GM23248 (cell line): ENCODE measurements around the gene PLEKHJ1. TPM values are rescaled to one million over a fixed set of nuclear protein-coding genes. Genes with fewer than 3 reads are reported as not detected.

ENCODE experiments used
- DNase-seq: peaks from one replicate; pipeline ENCODE4 v3.0.0-alpha.2; 2015
- H2AFZ ChIP-seq: fragments of 200-600 bp; sonication (generic); 2 replicates; pipeline ENCODE4 v1.6.1; 2016; ENCODE audit warnings: antibody characterized with exemption
- H3F3A ChIP-seq: fragments of 200-600 bp; sonication (generic); 2 replicates; pipeline ENCODE4 v1.6.1; 2016; ENCODE audit warnings: mild to moderate bottlenecking, antibody characterized with exemption, mixed run types; ENCODE audit not compliant: insufficient read depth
- H3K27ac ChIP-seq: fragments of 200-600 bp; sonication (generic); 2 replicates; pipeline ENCODE4 v1.5.1; 2016; ENCODE audit warnings: mild to moderate bottlenecking
- H3K27me3 ChIP-seq: fragments of 200-600 bp; sonication (generic); replicated peaks from 2 replicates; pipeline ENCODE4 v1.6.1; 2016; ENCODE audit warnings: mild to moderate bottlenecking; ENCODE audit not compliant: insufficient read depth
- H3K36me3 ChIP-seq: fragments of 200-600 bp; sonication (generic); 2 replicates; pipeline ENCODE4 v1.6.1; 2016; ENCODE audit warnings: low read depth, mild to moderate bottlenecking
- H3K4me1 ChIP-seq: fragments of 200-600 bp; sonication (generic); 2 replicates; pipeline ENCODE4 v1.6.1; 2016; ENCODE audit warnings: mild to moderate bottlenecking; ENCODE audit not compliant: insufficient read depth
- H3K4me2 ChIP-seq: fragments of 200-600 bp; sonication (generic); one replicate; pipeline ENCODE4 v1.6.1; 2016; ENCODE audit warnings: mild to moderate bottlenecking; ENCODE audit not compliant: unreplicated experiment
- H3K4me3 ChIP-seq: fragments of 200-600 bp; sonication (generic); 2 replicates; pipeline ENCODE4 v1.5.1; 2016; ENCODE audit warnings: mild to moderate bottlenecking
- H3K79me2 ChIP-seq: fragments of 200-600 bp; sonication (generic); 2 replicates; pipeline ENCODE4 v1.6.1; 2016; ENCODE audit warnings: mild to moderate bottlenecking; ENCODE audit not compliant: insufficient read depth
- H3K9ac ChIP-seq: fragments of 200-600 bp; sonication (generic); 2 replicates; pipeline ENCODE4 v1.6.1; 2016; ENCODE audit warnings: mild to moderate bottlenecking
- H3K9me2 ChIP-seq: fragments of 200-600 bp; sonication (generic); 2 replicates; pipeline ENCODE4 v1.6.1; 2016; ENCODE audit warnings: mixed run types, mild to moderate bottlenecking, moderate library complexity; ENCODE audit not compliant: insufficient read depth
- H3K9me3 ChIP-seq: fragments of 200-600 bp; sonication (generic); one replicate; pipeline ENCODE4 v1.6.1; 2017; ENCODE audit warnings: low read depth
- H4K20me1 ChIP-seq: fragments of 200-600 bp; sonication (generic); 2 replicates; pipeline ENCODE4 v1.6.0; 2016; ENCODE audit not compliant: insufficient read depth
- EZH2 ChIP-seq: fragments of 200-600 bp; sonication (generic); IDR thresholded peaks from 2 replicates; pipeline ENCODE4 v1.6.1; 2018; ENCODE audit warnings: antibody characterized with exemption, mild to moderate bottlenecking; ENCODE audit not compliant: insufficient read depth, poor library complexity, severe bottlenecking
- EZH2phosphoT487 ChIP-seq: fragments of 200-600 bp; sonication (generic); IDR thresholded peaks from 2 replicates; pipeline ENCODE4 v1.6.1; 2018; ENCODE audit warnings: antibody characterized with exemption, moderate library complexity, mild to moderate bottlenecking, low read depth; ENCODE audit not compliant: insufficient read depth
- WGBS, 2 experiments: methylation state at CpG; one replicate each; pipeline ENCODE4 v1.1.6; 2015 to 2017; ENCODE audit warnings: low lambda C conversion rate in 2 of 2, low coverage in 1 of 2; ENCODE audit errors: missing lambda C conversion rate in 2 of 2; 5-methylcytosine and 5-hydroxymethylcytosine counted together
- in situ Hi-C: fragments of 300-500 bp; cut with MboI; formaldehyde crosslinking; loops from 2 replicates; pipeline ENCODE4 v1.15.0; 2020
- polyA plus RNA-seq: library from polyadenylated mRNA; unstranded; fragments of >200 nt; fragmentation: Nextera tagmentation; extraction: Ambion mirVana; gene quantifications from 2 replicates; pipeline ENCODE4 v1.2.1, GENCODE V29; 2016
- total RNA-seq: library from RNA; depleted of rRNA; stranded (reverse); fragments of >200 nt; shearing (Covaris generic); gene quantifications from 2 replicates; pipeline ENCODE4 v1.2.3, GENCODE V29; 2014

The PLEKHJ1 gene
- total and polyA plus RNA-seq, 2 experiments from 2014 or later: 62.3 to 68.3 TPM

DNA sequence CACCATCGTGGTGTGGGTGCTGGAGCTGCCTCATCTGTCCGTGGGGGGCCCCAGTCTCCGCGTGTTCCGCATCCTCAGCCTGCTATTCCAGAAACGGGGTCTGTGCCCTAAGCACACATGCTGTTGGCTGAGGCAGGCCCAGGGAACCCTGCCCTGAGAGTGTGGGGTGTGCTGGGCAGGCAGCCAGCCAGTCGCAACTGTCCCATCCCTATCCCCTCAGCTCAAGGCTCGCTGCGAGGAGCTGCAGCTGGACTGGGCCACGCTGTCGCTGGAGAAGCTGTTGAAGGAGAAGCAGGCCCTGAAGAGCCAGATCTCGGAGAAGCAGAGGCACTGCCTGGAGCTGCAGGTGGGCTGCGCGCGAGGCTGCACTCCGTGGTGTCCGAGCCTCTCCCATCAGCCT is 21.9 kb downstream of the PLEKHJ1 start:
- no peaks in the 10 kb centered on the region for H3K27me3 ChIP-seq
- no peak overlapping the region for H2AFZ ChIP-seq
- H4K20me1 ChIP-seq: no peaks in the 10 kb centered on the region
- no peak for DNase-seq
- H3K27ac ChIP-seq: no peak overlapping the region
- in situ Hi-C loops: no loop called here
- H3K36me3 ChIP-seq: no peaks in the 10 kb centered on the region; the same call in 1 of the 2 replicates
- H3K9ac ChIP-seq: no peak overlapping the region
- H3K9me3 ChIP-seq: no peaks in the 10 kb centered on the region
- TF ChIP-seq EZH2 (no peak), EZH2phosphoT487 (no peak)
- H3K4me1 ChIP-seq: no peaks in the 10 kb centered on the region
- no peak overlapping the region for H3K4me2 ChIP-seq
- H3K79me2 ChIP-seq: peaks cover 10% of the 10 kb centered on the region; the same call in 1 of the 2 replicates
- WGBS, 2 experiments: 84 to 87% methylated on average over 17 of the region's 17 CpGs
- H3K9me2 ChIP-seq: no peaks in the 10 kb centered on the region
- H3K4me3 ChIP-seq: no peak overlapping the region
- 0 out of 2 replicates have a peak, but pooled peaks cover under 1% of the 10 kb centered on the region for H3F3A ChIP-seq

GRCh38 chr19:2213799-2214198 is 22.3 kb downstream of the PLEKHJ1 start:
- Histone ChIP-seq H3K27ac (no peak overlapping the region), H3K4me1 (peaks cover 4% of the 10 kb centered on the region), H4K20me1 (no peaks in the 10 kb centered on the region), H2AFZ (no peak overlapping the region), H3F3A (peaks cover 5% of the 10 kb centered on the region; the same call in 1 of the 2 replicates), H3K9me3 (no peaks in the 10 kb centered on the region), H3K27me3 (no peaks in the 10 kb centered on the region), H3K4me3 (no peak overlapping the region), H3K4me2 (no peak overlapping the region), H3K36me3 (no peaks in the 10 kb centered on the region; the same call in 1 of the 2 replicates), H3K9me2 (no peaks in the 10 kb centered on the region), H3K9ac (no peak overlapping the region), H3K79me2 (peaks cover 9% of the 10 kb centered on the region; the same call in 1 of the 2 replicates)
- no peak for DNase-seq
- in situ Hi-C loops: no loop called here
- 87 to 89% methylated on average over 26 of the region's 26 CpGs for WGBS, 2 experiments
- TF ChIP-seq EZH2: no peak
- no peak for TF ChIP-seq EZH2phosphoT487

DNA sequence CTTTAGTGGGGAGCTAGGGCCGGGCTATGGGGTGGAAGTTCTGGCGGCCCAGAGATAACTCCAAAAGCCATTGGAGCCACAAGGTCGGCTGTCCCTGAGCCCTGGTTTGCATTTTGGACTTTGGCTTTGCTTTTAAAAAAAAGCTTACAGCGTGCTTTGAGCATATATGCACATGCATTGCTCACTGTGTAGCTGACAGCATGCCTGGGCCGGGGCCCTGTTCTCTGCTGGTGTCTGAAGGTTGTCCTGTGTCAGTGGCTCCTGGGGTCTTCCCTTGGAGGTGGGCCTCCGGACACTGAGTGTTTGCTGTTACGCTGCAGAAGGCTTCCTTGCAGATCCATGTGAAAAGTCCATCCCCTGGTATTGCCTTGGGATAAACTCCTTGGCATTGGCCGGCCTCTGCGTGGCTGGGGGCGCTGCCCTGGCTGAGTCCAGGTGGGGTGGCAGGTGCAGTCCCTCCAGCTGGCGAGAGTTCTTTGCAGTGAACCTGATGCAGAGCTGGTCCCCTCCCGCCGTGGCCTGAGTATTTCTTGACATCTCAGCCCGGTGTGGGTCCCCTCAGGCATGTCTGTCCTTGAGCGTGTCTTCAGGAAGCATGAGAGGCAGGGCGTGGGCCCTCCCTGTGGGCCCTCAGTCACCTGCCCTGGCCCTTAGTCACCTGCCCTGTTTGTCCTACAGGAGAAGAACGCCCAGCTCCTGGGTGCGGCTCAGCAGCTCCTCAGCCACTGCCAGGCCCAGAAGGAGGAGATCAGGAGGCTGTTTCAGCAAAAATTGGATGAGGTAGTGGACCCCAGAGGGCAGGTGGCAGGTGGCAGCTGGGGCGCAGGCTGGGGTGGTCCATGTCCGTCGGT is 23.0 kb downstream of the PLEKHJ1 start:
- Histone ChIP-seq H4K20me1 (no peaks in the 10 kb centered on the region), H3K36me3 (no peaks in the 10 kb centered on the region; the same call in 1 of the 2 replicates), H3K4me2 (no peak overlapping the region), H3K4me3 (no peak overlapping the region), H3K79me2 (peaks cover 7% of the 10 kb centered on the region; the same call in 1 of the 2 replicates), H3K27me3 (no peaks in the 10 kb centered on the region), H3K4me1 (peaks cover 10% of the 10 kb centered on the region), H3K9me3 (no peaks in the 10 kb centered on the region), H3F3A (peaks cover 7% of the 10 kb centered on the region; the same call in 1 of the 2 replicates), H3K9ac (no peak overlapping the region), H2AFZ (no peak overlapping the region), H3K9me2 (no peaks in the 10 kb centered on the region), H3K27ac (no peak overlapping the region)
- in situ Hi-C loops: no loop called here
- TF ChIP-seq EZH2 (no peak), EZH2phosphoT487 (no peak)
- 96% methylated on average over 19 to 21 of the region's 21 CpGs for WGBS, 2 experiments
- no peak for DNase-seq

DNA sequence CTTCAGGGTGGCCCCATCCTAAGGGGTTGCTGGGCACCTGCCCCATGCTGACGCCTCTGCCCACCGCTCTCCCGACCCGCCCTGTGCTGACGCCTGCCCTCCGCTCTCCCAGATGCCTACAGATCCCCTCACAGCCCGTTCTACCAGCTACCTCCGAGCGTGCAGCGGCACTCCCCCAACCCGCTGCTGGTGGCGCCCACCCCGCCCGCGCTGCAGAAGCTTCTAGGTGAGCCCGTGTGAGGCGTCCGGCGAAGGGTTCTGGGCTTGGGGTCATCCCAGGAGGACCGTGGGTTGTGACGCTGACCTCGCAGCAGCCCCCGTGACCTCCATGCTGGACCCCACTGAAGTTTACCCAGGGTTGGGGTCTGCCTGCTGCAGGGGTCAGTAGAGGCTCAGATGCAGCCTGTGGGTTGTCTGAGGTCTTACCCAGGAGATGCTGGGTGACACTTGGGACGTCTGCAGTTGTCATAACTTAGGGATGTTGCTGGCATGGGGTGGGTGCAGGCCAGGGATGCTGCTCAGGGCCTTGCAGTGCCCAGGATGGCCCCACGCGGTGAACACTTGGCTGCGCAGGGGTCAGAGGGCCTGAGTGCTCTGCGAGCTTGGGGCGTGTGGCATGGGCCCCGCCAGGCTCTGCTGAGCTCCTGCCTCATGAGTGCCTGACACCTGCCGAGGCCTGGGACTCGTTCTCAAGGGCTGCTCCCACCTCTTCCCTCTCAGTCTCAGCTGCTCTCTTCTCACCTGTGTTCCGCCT is 25.0 kb downstream of the PLEKHJ1 start:
- Histone ChIP-seq H3K9me2 (no peaks in the 10 kb centered on the region), H3K27me3 (no peaks in the 10 kb centered on the region), H3K9me3 (no peaks in the 10 kb centered on the region), H3F3A (peaks cover 10% of the 10 kb centered on the region; the same call in 1 of the 2 replicates), H4K20me1 (no peaks in the 10 kb centered on the region), H2AFZ (no peak overlapping the region), H3K4me3 (no peak overlapping the region), H3K27ac (no peak overlapping the region), H3K79me2 (peaks cover 26% of the 10 kb centered on the region), H3K4me2 (no peak overlapping the region), H3K36me3 (no peaks in the 10 kb centered on the region; the same call in 1 of the 2 replicates), H3K9ac (no peak overlapping the region), H3K4me1 (peaks cover 14% of the 10 kb centered on the region)
- TF ChIP-seq EZH2phosphoT487 (no peak), EZH2 (no peak)
- no peak for DNase-seq
- 92% methylated on average over 15 to 33 of the region's 33 CpGs for WGBS, 2 experiments
- in situ Hi-C loops: no loop called here
